DOHH2 (cell line): ENCODE data around the gene TEKT3.

Experiments
- H3F3A ChIP-seq: fragments of 200-600 bp; sonication (generic), shearing (Covaris generic); 2 replicates; pipeline ENCODE4 v1.6.0; 2016; ENCODE audit warnings: antibody characterized with exemption, mild to moderate bottlenecking; ENCODE audit not compliant: control insufficient read depth, insufficient read depth
- H3K27ac ChIP-seq: fragments of 200-600 bp; sonication (generic); 2 replicates; pipeline ENCODE4 v1.5.1; 2014; ENCODE audit warnings: low read depth, mild to moderate bottlenecking, low read length, moderate library complexity
- H3K27me3 ChIP-seq: fragments of 200-600 bp; sonication (generic); 2 replicates; pipeline ENCODE4 v1.6.1; 2014; ENCODE audit warnings: mild to moderate bottlenecking, low read length, mixed read lengths; ENCODE audit not compliant: control insufficient read depth
- H3K36me3 ChIP-seq: fragments of 200-600 bp; sonication (generic); 2 replicates; pipeline ENCODE4 v1.6.1; 2014; ENCODE audit warnings: mild to moderate bottlenecking, low read length, moderate library complexity, mixed read lengths; ENCODE audit not compliant: control insufficient read depth
- H3K4me1 ChIP-seq: fragments of 200-600 bp; sonication (generic); 2 replicates; pipeline ENCODE4 v1.6.1; 2014; ENCODE audit warnings: mild to moderate bottlenecking, low read length, mixed read lengths; ENCODE audit not compliant: control insufficient read depth
- H3K4me2 ChIP-seq: fragments of 200-600 bp; sonication (generic); 2 replicates; pipeline ENCODE4 v1.6.0; 2014; ENCODE audit warnings: mild to moderate bottlenecking, low read length, moderate library complexity
- H3K4me3 ChIP-seq: fragments of 200-600 bp; sonication (generic); 2 replicates; pipeline ENCODE4 v1.5.1; 2014; ENCODE audit warnings: mild to moderate bottlenecking, low read length, mixed read lengths
- H3K79me2 ChIP-seq: fragments of 200-600 bp; sonication (generic); 2 replicates; pipeline ENCODE4 v1.6.1; 2014; ENCODE audit warnings: mild to moderate bottlenecking, low read length, mixed read lengths; ENCODE audit not compliant: control insufficient read depth
- H3K9me2 ChIP-seq: fragments of 200-600 bp; sonication (generic); replicated peaks from 2 replicates; pipeline ENCODE4 v1.6.1; 2014; ENCODE audit warnings: mild to moderate bottlenecking, low read length, mixed read lengths; ENCODE audit not compliant: control insufficient read depth
- H3K9me3 ChIP-seq: fragments of 200-600 bp; sonication (generic); 2 replicates; pipeline ENCODE4 v1.6.1; 2014; ENCODE audit warnings: antibody characterized with exemption, low read length, mixed read lengths; ENCODE audit not compliant: control insufficient read depth, insufficient read depth
- H4K20me1 ChIP-seq: fragments of 200-600 bp; sonication (generic); 2 replicates; pipeline ENCODE4 v1.6.0; 2014; ENCODE audit warnings: low read depth, mild to moderate bottlenecking, antibody characterized with exemption, low read length, moderate library complexity; ENCODE audit not compliant: control insufficient read depth, insufficient read depth
- EZH2phosphoT487 ChIP-seq: fragments of 200-600 bp; sonication (generic); IDR thresholded peaks from 2 replicates; pipeline ENCODE4 v1.6.1; 2017; ENCODE audit warnings: borderline replicate concordance, mild to moderate bottlenecking, antibody characterized with exemption, low read length, moderate library complexity, mixed read lengths
- TF ChIP-seq, protein P1 (sequence below): fragments of 200-600 bp; sonication (generic); IDR thresholded peaks from one replicate; pipeline ENCODE4 v1.5.1; 2014; ENCODE audit warnings: antibody characterized with exemption, mild to moderate bottlenecking, low read depth, low read length; ENCODE audit not compliant: poor library complexity, severe bottlenecking

Gene TEKT3

DNA sequence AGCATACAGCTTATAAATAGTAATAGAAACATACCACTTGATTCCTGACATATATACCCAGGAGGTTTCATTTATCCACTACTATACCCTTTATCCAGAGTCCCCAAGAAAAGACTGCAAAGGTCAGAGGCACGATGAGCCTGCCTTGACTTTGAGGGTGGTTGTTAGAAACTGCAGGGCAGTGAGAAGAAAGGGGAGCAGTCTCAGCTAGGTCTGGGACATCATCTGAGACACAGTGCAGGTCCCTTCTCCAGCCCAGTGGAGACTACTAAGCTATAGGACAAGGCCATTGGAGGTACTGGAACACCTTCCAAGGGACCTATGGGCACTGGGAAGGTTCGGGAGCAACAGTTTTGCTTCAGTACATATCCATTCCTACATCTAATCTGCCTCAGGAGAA lies 20.2 kb upstream of the TEKT3 start:
- H3K9me2 ChIP-seq = no peaks in the 10 kb centered on the region
- no peak overlapping the region for H3K4me3 ChIP-seq
- H3K27me3 ChIP-seq = no peaks in the 10 kb centered on the region; the same call in 1 of the 2 replicates
- no peaks in the 10 kb centered on the region for H3K9me3 ChIP-seq
- H3F3A ChIP-seq = no peaks in the 10 kb centered on the region
- no peak overlapping the region for H3K4me2 ChIP-seq
- no peak overlapping the region for H3K27ac ChIP-seq
- H3K4me1 ChIP-seq = no peaks in the 10 kb centered on the region
- no peaks in the 10 kb centered on the region for H3K36me3 ChIP-seq
- TF ChIP-seq, protein P1, sequence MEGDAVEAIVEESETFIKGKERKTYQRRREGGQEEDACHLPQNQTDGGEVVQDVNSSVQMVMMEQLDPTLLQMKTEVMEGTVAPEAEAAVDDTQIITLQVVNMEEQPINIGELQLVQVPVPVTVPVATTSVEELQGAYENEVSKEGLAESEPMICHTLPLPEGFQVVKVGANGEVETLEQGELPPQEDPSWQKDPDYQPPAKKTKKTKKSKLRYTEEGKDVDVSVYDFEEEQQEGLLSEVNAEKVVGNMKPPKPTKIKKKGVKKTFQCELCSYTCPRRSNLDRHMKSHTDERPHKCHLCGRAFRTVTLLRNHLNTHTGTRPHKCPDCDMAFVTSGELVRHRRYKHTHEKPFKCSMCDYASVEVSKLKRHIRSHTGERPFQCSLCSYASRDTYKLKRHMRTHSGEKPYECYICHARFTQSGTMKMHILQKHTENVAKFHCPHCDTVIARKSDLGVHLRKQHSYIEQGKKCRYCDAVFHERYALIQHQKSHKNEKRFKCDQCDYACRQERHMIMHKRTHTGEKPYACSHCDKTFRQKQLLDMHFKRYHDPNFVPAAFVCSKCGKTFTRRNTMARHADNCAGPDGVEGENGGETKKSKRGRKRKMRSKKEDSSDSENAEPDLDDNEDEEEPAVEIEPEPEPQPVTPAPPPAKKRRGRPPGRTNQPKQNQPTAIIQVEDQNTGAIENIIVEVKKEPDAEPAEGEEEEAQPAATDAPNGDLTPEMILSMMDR = no peak
- TF ChIP-seq EZH2phosphoT487 = no peak
- H4K20me1 ChIP-seq = no peaks in the 10 kb centered on the region
- H3K79me2 ChIP-seq = no peaks in the 10 kb centered on the region

DNA sequence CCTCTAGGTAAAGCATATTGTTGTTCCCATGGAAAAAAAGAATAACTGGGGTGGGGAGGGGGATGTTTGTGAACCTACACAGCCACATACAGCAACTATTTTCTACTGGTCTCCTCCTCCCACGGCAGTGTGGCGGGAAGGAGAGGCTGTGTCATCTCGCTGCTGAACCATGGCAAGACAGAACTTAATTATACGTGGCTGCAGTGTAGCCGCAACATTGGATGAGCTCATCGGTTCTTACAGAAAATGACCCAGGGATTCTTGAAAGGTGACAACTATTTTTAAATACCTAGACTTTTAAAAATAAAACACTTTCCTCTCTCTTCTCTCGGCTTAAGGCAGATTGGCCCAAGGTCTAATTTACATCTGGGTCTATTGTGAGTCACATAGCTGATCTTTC lies 19.8 kb upstream of the TEKT3 start:
- H3K9me3 ChIP-seq = no peaks in the 10 kb centered on the region
- H3K36me3 ChIP-seq = no peaks in the 10 kb centered on the region
- no peaks in the 10 kb centered on the region for H3K79me2 ChIP-seq
- no peaks in the 10 kb centered on the region for H3F3A ChIP-seq
- no peak for TF ChIP-seq EZH2phosphoT487
- TF ChIP-seq, protein P1 = no peak
- H3K4me3 ChIP-seq = no peak overlapping the region
- H3K27ac ChIP-seq = no peak overlapping the region
- H3K4me2 ChIP-seq = no peak overlapping the region
- no peaks in the 10 kb centered on the region for H3K4me1 ChIP-seq
- no peaks in the 10 kb centered on the region for H4K20me1 ChIP-seq
- H3K9me2 ChIP-seq = no peaks in the 10 kb centered on the region
- H3K27me3 ChIP-seq = no peaks in the 10 kb centered on the region; the same call in 1 of the 2 replicates

DNA sequence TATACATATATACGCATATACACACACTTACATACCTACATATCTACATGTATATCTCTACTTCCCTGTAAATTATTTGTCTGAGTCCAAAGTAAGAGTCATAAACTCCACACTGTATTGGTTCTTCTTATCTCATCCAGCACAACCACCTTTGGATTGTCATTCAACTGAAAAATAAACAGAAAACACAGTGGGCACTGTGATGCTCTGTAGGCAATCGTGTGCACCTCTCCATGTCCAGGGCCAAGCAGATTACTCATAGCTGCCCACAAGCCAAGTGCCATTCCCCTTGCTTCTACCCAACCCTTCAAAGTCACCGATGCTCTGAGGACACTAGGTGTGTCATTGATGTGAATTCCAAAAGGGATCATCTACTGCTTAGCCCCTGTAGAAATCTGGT lies 12.9 kb upstream of the TEKT3 start:
- no peaks in the 10 kb centered on the region for H3K79me2 ChIP-seq
- no peak overlapping the region for H3K4me2 ChIP-seq
- H4K20me1 ChIP-seq = no peaks in the 10 kb centered on the region
- H3F3A ChIP-seq = no peaks in the 10 kb centered on the region
- no peaks in the 10 kb centered on the region for H3K4me1 ChIP-seq
- H3K27ac ChIP-seq = no peak overlapping the region
- H3K9me2 ChIP-seq = no peaks in the 10 kb centered on the region
- TF ChIP-seq, protein P1 = no peak
- TF ChIP-seq EZH2phosphoT487 = no peak
- no peaks in the 10 kb centered on the region for H3K36me3 ChIP-seq
- no peaks in the 10 kb centered on the region for H3K9me3 ChIP-seq
- H3K27me3 ChIP-seq = no peaks in the 10 kb centered on the region
- no peak overlapping the region for H3K4me3 ChIP-seq

DNA sequence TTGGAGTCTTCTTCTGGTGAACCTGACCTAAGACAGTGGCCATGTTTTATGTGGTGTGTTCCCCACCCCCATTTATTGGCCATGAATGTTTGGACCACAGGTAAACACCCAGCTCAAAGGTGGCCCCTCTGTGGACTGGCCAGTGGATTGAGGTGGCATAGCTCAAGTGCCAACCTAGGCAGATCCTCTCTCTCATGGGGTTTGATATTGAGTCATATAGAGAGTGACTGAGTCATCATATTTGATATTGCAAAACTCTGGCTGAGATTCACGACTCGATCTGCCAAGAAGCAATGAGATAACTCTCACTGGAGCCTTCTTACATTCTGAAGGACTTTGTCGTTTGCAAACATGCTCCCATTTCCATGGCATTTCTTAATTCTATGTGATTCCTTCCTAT lies 10.5 kb upstream of the TEKT3 start:
- Histone ChIP-seq H3K27me3 (no peaks in the 10 kb centered on the region), H3K4me2 (no peak overlapping the region), H4K20me1 (no peaks in the 10 kb centered on the region), H3K9me3 (no peaks in the 10 kb centered on the region), H3F3A (no peaks in the 10 kb centered on the region), H3K4me1 (no peaks in the 10 kb centered on the region), H3K27ac (no peak overlapping the region), H3K9me2 (no peaks in the 10 kb centered on the region), H3K4me3 (no peak overlapping the region), H3K36me3 (no peaks in the 10 kb centered on the region), H3K79me2 (no peaks in the 10 kb centered on the region)
- no peak for TF ChIP-seq EZH2phosphoT487
- TF ChIP-seq, protein P1 = no peak
